Upper lobe of left lung (tissue), 6 donors: ENCODE data around the gene DISC1. TPM values are rescaled to one million over a fixed set of nuclear protein-coding genes. Genes with fewer than 3 reads are reported as not detected.

ENCODE experiments used
- ATAC-seq, 2 donors: fragments of 200-7000 bp; cut with Tn5 transposase; one replicate each; pipeline ENCODE4 v1.9.1; 2022; ENCODE audit warnings: mild to moderate bottlenecking in 2 of 2, moderate library complexity in 2 of 2; ENCODE audit not compliant: low FRiP score in 2 of 2
- DNase-seq, 2 donors: peaks; one replicate each; pipeline ENCODE4 v3.0.0-alpha.2; 2019 to 2020
- H3K27ac ChIP-seq, 4 donors: fragments of 200-600 bp; sonication (generic); one replicate each; pipeline ENCODE4 v1.5.1; 2016 to 2019
- H3K27me3 ChIP-seq, 4 donors: fragments of 200-600 bp; sonication (generic); one replicate each; pipeline ENCODE4 v1.5.1; 2017 to 2019
- H3K36me3 ChIP-seq, 4 donors: fragments of 200-600 bp; sonication (generic); one replicate each; pipeline ENCODE4 v1.5.1; 2016 to 2019
- H3K4me1 ChIP-seq, 4 donors: fragments of 200-600 bp; sonication (generic); one replicate each; pipeline ENCODE4 v1.5.1; 2018 to 2019
- H3K4me3 ChIP-seq, 4 donors: fragments of 200-600 bp; sonication (generic); one replicate each; pipeline ENCODE4 v1.5.1; 2017 to 2019; ENCODE audit warnings: mild to moderate bottlenecking in 2 of 4, moderate library complexity in 1 of 4
- H3K9me3 ChIP-seq, 4 donors: fragments of 200-600 bp; sonication (generic); one replicate each; pipeline ENCODE4 v1.5.1; 2018 to 2019
- CTCF ChIP-seq, 6 experiments: fragments of 450-650 bp in 4 of 6; fragments of 200-600 bp in 2 of 6; sonication (generic) in 2 of 6; IDR thresholded peaks; one replicate each; pipeline ENCODE4 v1.5.1; 2016 to 2019; ENCODE audit warnings: antibody characterized with exemption in 6 of 6
- EP300 ChIP-seq, 4 donors: sonication (generic); formaldehyde crosslinking; IDR thresholded peaks; one replicate each; pipeline ENCODE4 v1.5.1; 2017; ENCODE audit warnings: antibody characterized with exemption in 4 of 4, control low read depth in 2 of 4
- POLR2A ChIP-seq, 4 donors: fragments of 450-650 bp; IDR thresholded peaks; one replicate each; pipeline ENCODE4 v1.5.1; 2016 to 2017; ENCODE audit warnings: antibody characterized with exemption in 4 of 4, mild to moderate bottlenecking in 2 of 4
- POLR2AphosphoS5 ChIP-seq, 2 donors: sonication (generic); formaldehyde crosslinking; IDR thresholded peaks; one replicate each; pipeline ENCODE4 v1.5.1; 2017; ENCODE audit warnings: antibody characterized with exemption in 2 of 2
- WGBS, 2 donors: methylation state at CpG; one replicate each; pipeline ENCODE4 v1.1.5; 2017 to 2018; 5-methylcytosine and 5-hydroxymethylcytosine counted together
- total RNA-seq, 6 donors: library from RNA; depleted of rRNA in 4 of 6; stranded (reverse); fragments of >200 nt in 4 of 6; gene quantifications; one replicate each; pipeline versions ENCODE4 v1.1.0 to v1.2.1, GENCODE V29; 2016 to 2021
- donor health status: DM: no; HTN: no; CAD: no; lungs with moderate emphysema.
- donor health status: DM: no; HTN: yes; CAD: no; lungs with severe emphysema.

The DISC1 gene
- total RNA-seq, 6 donors from 2014 or later: 6.1 to 16.8 (median 10.5) TPM

GRCh38 chr1:231665726-231666125 lies 39.1 kb downstream of the DISC1 start:
- Histone ChIP-seq H3K4me3 (no peak overlapping the region), H3K27me3 (no peaks in the 10 kb centered on the region), H3K36me3 (no peaks in the 10 kb centered on the region), H3K27ac (no peak overlapping the region), H3K9me3 (peaks cover 0 to under 1% (median 0%) of the 10 kb centered on the region in 4 donors), H3K4me1 (no peaks in the 10 kb centered on the region)
- no peak for DNase-seq
- WGBS, 2 donors: 67 to 84% methylated on average over 3 of the region's 3 CpGs
- TF ChIP-seq EP300 (IDR thresholded peaks at IDR 0.05): no peak
- TF ChIP-seq POLR2A (IDR thresholded peaks at IDR 0.05): no peak
- no peak for TF ChIP-seq CTCF (IDR thresholded peaks at IDR 0.05)
- ATAC-seq: peak in 1 of 2 donors; percentile 6

- 83 to 87% methylated on average over 7 of the region's 7 CpGs for WGBS, 2 donors
- Histone ChIP-seq H3K27me3 (no peaks in the 10 kb centered on the region), H3K36me3 (no peaks in the 10 kb centered on the region), H3K9me3 (peaks cover 0 to 3% (median 0%) of the 10 kb centered on the region in 4 donors), H3K4me3 (no peak overlapping the region), H3K27ac (no peak overlapping the region), H3K4me1 (no peaks in the 10 kb centered on the region)
- TF ChIP-seq EP300 (IDR thresholded peaks at IDR 0.05): no peak
- no peak for TF ChIP-seq POLR2AphosphoS5 (IDR thresholded peaks at IDR 0.05)
- TF ChIP-seq POLR2A (IDR thresholded peaks at IDR 0.05): no peak
- no peak for TF ChIP-seq CTCF (IDR thresholded peaks at IDR 0.05)
- ATAC-seq: no peak
- DNase-seq: no peak
Observed at GRCh38 chr1:231666220-231666936, 39.8 kb downstream of the DISC1 start.

- Histone ChIP-seq H3K36me3 (no peaks in the 10 kb centered on the region), H3K4me3 (no peak overlapping the region), H3K27me3 (no peaks in the 10 kb centered on the region), H3K9me3 (peaks cover 0 to 3% (median 0%) of the 10 kb centered on the region in 4 donors), H3K27ac (no peak overlapping the region), H3K4me1 (no peaks in the 10 kb centered on the region)
- DNase-seq (no peak), ATAC-seq (no peak)
- WGBS, 2 donors: 22 to 42% methylated on average over 1 of the region's 1 CpG
- TF ChIP-seq EP300 (IDR thresholded peaks at IDR 0.05): no peak
- TF ChIP-seq POLR2AphosphoS5 (IDR thresholded peaks at IDR 0.05): no peak
- no peak for TF ChIP-seq POLR2A (IDR thresholded peaks at IDR 0.05)
- TF ChIP-seq CTCF (IDR thresholded peaks at IDR 0.05): no peak
Observed at GRCh38 chr1:231666937-231667608, 40.5 kb downstream of the DISC1 start.

- 93 to 97% methylated on average over 3 of the region's 3 CpGs for WGBS, 2 donors
- no peaks in the 10 kb centered on the region for H3K4me1 ChIP-seq
- no peak overlapping the region for H3K4me3 ChIP-seq
- no peaks in the 10 kb centered on the region for H3K36me3 ChIP-seq
- TF ChIP-seq CTCF (IDR thresholded peaks at IDR 0.05): no peak
- no peak for TF ChIP-seq POLR2A (IDR thresholded peaks at IDR 0.05)
- no peak for TF ChIP-seq POLR2AphosphoS5 (IDR thresholded peaks at IDR 0.05)
- no peak for TF ChIP-seq EP300 (IDR thresholded peaks at IDR 0.05)
- H3K27ac ChIP-seq: no peak overlapping the region
- no peaks in the 10 kb centered on the region for H3K27me3 ChIP-seq
- ATAC-seq (no peak), DNase-seq (no peak)
- peaks cover 0 to 3% (median 0%) of the 10 kb centered on the region in 4 donors for H3K9me3 ChIP-seq
Observed at GRCh38 chr1:231667896-231668506, 41.4 kb downstream of the DISC1 start.
